ENCODE results near the gene NRAP. TPM values are rescaled to one million over a fixed set of nuclear protein-coding genes. Genes with fewer than 3 reads are reported as not detected.

Gene NRAP
- total and polyA plus RNA-seq, 2 experiments from 2014 or later = not detected

- H3K27ac Mint-ChIP-seq = no peak overlapping the region
- no peaks in the 10 kb centered on the region for H3K36me3 Mint-ChIP-seq (ENCODE audit: low read depth)
- no peak for DNase-seq (ENCODE audit: low spot score)
- H3K36me3 ChIP-seq (ENCODE audit: insufficient read depth) = no peaks in the 10 kb centered on the region
- H4K20me1 ChIP-seq (replicated peaks; ENCODE audit: insufficient read depth) = no peaks in the 10 kb centered on the region
- no peaks in the 10 kb centered on the region for H3K9me2 ChIP-seq (ENCODE audit: insufficient read depth)
- TF ChIP-seq ZNF114 (CRISPR knock-in tag; IDR thresholded peaks at IDR 0.05) (no peak), NANOG (IDR thresholded peaks at IDR 0.05; ENCODE audit: borderline replicate concordance) (no peak), EZH2 (IDR thresholded peaks at IDR 0.05; ENCODE audit: low read depth, unreplicated experiment) (no peak), REST (IDR thresholded peaks at IDR 0.05; ENCODE audit: unreplicated experiment) (no peak)
- TF ChIP-seq, protein P1, sequence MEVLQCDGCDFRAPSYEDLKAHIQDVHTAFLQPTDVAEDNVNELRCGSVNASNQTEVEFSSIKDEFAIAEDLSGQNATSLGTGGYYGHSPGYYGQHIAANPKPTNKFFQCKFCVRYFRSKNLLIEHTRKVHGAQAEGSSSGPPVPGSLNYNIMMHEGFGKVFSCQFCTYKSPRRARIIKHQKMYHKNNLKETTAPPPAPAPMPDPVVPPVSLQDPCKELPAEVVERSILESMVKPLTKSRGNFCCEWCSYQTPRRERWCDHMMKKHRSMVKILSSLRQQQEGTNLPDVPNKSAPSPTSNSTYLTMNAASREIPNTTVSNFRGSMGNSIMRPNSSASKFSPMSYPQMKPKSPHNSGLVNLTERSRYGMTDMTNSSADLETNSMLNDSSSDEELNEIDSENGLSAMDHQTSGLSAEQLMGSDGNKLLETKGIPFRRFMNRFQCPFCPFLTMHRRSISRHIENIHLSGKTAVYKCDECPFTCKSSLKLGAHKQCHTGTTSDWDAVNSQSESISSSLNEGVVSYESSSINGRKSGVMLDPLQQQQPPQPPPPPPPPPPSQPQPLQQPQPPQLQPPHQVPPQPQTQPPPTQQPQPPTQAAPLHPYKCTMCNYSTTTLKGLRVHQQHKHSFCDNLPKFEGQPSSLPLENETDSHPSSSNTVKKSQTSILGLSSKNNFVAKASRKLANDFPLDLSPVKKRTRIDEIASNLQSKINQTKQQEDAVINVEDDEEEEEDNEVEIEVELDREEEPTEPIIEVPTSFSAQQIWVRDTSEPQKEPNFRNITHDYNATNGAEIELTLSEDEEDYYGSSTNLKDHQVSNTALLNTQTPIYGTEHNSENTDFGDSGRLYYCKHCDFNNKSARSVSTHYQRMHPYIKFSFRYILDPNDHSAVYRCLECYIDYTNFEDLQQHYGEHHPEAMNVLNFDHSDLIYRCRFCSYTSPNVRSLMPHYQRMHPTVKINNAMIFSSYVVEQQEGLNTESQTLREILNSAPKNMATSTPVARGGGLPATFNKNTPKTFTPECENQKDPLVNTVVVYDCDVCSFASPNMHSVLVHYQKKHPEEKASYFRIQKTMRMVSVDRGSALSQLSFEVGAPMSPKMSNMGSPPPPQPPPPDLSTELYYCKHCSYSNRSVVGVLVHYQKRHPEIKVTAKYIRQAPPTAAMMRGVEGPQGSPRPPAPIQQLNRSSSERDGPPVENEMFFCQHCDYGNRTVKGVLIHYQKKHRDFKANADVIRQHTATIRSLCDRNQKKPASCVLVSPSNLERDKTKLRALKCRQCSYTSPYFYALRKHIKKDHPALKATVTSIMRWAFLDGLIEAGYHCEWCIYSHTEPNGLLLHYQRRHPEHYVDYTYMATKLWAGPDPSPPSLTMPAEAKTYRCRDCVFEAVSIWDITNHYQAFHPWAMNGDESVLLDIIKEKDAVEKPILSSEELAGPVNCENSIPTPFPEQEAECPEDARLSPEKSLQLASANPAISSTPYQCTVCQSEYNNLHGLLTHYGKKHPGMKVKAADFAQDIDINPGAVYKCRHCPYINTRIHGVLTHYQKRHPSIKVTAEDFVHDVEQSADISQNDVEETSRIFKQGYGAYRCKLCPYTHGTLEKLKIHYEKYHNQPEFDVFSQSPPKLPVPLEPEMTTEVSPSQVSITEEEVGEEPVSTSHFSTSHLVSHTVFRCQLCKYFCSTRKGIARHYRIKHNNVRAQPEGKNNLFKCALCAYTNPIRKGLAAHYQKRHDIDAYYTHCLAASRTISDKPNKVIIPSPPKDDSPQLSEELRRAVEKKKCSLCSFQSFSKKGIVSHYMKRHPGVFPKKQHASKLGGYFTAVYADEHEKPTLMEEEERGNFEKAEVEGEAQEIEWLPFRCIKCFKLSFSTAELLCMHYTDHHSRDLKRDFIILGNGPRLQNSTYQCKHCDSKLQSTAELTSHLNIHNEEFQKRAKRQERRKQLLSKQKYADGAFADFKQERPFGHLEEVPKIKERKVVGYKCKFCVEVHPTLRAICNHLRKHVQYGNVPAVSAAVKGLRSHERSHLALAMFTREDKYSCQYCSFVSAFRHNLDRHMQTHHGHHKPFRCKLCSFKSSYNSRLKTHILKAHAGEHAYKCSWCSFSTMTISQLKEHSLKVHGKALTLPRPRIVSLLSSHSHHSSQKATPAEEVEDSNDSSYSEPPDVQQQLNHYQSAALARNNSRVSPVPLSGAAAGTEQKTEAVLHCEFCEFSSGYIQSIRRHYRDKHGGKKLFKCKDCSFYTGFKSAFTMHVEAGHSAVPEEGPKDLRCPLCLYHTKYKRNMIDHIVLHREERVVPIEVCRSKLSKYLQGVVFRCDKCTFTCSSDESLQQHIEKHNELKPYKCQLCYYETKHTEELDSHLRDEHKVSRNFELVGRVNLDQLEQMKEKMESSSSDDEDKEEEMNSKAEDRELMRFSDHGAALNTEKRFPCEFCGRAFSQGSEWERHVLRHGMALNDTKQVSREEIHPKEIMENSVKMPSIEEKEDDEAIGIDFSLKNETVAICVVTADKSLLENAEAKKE (CRISPR knock-in tag; IDR thresholded peaks at IDR 0.05) = no peak
- no peak overlapping the region for H3K27ac ChIP-seq (ENCODE audit: low read depth)
- H3K4me2 ChIP-seq = no peak overlapping the region
- no peaks in the 10 kb centered on the region for H3K79me2 ChIP-seq (replicated peaks; ENCODE audit: insufficient read depth)
- H3F3A ChIP-seq (replicated peaks; ENCODE audit: low read depth) = no peaks in the 10 kb centered on the region
- H3K27me3 Mint-ChIP-seq (ENCODE audit: insufficient read depth, low read depth, poor library complexity) = peaks cover 6% of the 10 kb centered on the region
- H3K4me3 Mint-ChIP-seq = no peak overlapping the region
- H3K27me3 ChIP-seq (ENCODE audit: insufficient read depth) = no peaks in the 10 kb centered on the region
- H3K4me1 Mint-ChIP-seq = peaks cover 11% of the 10 kb centered on the region; the same call in 2 of the 3 replicates
- H3K9me3 Mint-ChIP-seq = no peaks in the 10 kb centered on the region
- ATAC-seq = no peak
- peaks cover 3% of the 10 kb centered on the region for H3K4me1 ChIP-seq (ENCODE audit: insufficient read depth)
- H2AFZ ChIP-seq = no peak overlapping the region
- no peak overlapping the region for H3K4me3 ChIP-seq
Observed at GRCh38 chr10:113625461-113626186, 38.2 kb downstream of the NRAP start.

Data from GM23338 (cell line).